22Rv1 (cell line): Measurements from ENCODE around the gene LRIT1.

ENCODE experiments used
- CTCF ChIP-seq: fragments of 450-650 bp; IDR thresholded peaks from 2 replicates; pipeline ENCODE4 v1.5.1; 2017; ENCODE audit warnings: mild to moderate bottlenecking
- ZFX ChIP-seq: fragments of 450-650 bp; IDR thresholded peaks from 2 replicates; pipeline ENCODE4 v1.6.1; 2017; ENCODE audit warnings: antibody characterized with exemption, borderline replicate concordance

GRCh38 chr10:84257343-84258020 lies 16.1 kb upstream of the LRIT1 start:
- TF ChIP-seq CTCF (peak; percentile 13; the same call in 1 of the 2 replicates), ZFX (no peak)
